ENCODE data around the gene GALNT9. TPM values are rescaled to one million over a fixed set of nuclear protein-coding genes. Genes with fewer than 3 reads are reported as not detected.
"Not testable (repeated sequence)": the region's sequence is repeated elsewhere in the genome, so short reads cannot be mapped to it uniquely, and the experiment has no call there.

The GALNT9 gene
- total RNA-seq, 2 experiments from 2014 or later: not detected

GRCh38 chr12:132151766-132152410 lies 177.5 kb downstream of the GALNT9 start:
- ATAC-seq (ENCODE audit: poor library complexity) (no peak), DNase-seq (no peak)

GRCh38 chr12:132151145-132151765 lies 178.1 kb downstream of the GALNT9 start:
- DNase-seq: no peak
- peaks cover 17% of the 10 kb centered on the region for H3K4me1 ChIP-seq (ENCODE audit: insufficient read depth, low read length)
- peaks cover 35% of the 10 kb centered on the region for H3K36me3 ChIP-seq (ENCODE audit: insufficient read depth, low read length)
- peaks cover 0 to 5% of the 10 kb centered on the region in 2 experiments for H3K9me3 ChIP-seq (ENCODE audit: control insufficient read depth in 1 of 2, insufficient read depth in 1 of 2, low read length in 2 of 2)
- no peak overlapping the region for H3K27ac Mint-ChIP-seq
- ChIA-PET POLR2A (no interaction called here), CTCF (no interaction called here)
- peaks cover 7% of the 10 kb centered on the region for H3K36me3 Mint-ChIP-seq (ENCODE audit: low read depth)
- no peaks in the 10 kb centered on the region for H3K27me3 ChIP-seq (ENCODE audit: control insufficient read depth in 1 of 2, insufficient read depth in 2 of 2, low read length in 2 of 2)
- ATAC-seq (ENCODE audit: poor library complexity): no peak
- H3K4me3 ChIP-seq (ENCODE audit: low read length): no peak overlapping the region
- peaks cover 3% of the 10 kb centered on the region for H3K4me1 Mint-ChIP-seq (ENCODE audit: low read depth)
- TF ChIP-seq CTCF (IDR thresholded peaks at IDR 0.05): no peak
- intact Hi-C loops (cut with DNase I, micrococcal nuclease): loop anchor here in 1 of 2 experiments (5.0 kb wide), 3 partner anchors 36 to 371 kb away; no protein-coding TSS in a partner anchor
- H3K4me3 Mint-ChIP-seq: no peak overlapping the region
- H3K27ac ChIP-seq (ENCODE audit: low read depth in 1 of 2, low read length in 2 of 2): no peak overlapping the region
- H3K27me3 Mint-ChIP-seq: no peaks in the 10 kb centered on the region
- H3K9me3 Mint-ChIP-seq: no peaks in the 10 kb centered on the region

More at GRCh38 chr12:132151766-132152410, 177.5 kb downstream of the GALNT9 start:
- Mint-ChIP-seq H3K4me1 (ENCODE audit: low read depth) (no peaks in the 10 kb centered on the region), H3K4me3 (no peak overlapping the region), H3K9me3 (no peaks in the 10 kb centered on the region), H3K27ac (no peak overlapping the region), H3K36me3 (ENCODE audit: low read depth) (peaks cover under 1% of the 10 kb centered on the region), H3K27me3 (no peaks in the 10 kb centered on the region)
- Histone ChIP-seq H3K27me3 (ENCODE audit: control insufficient read depth in 1 of 2, insufficient read depth in 2 of 2, low read length in 2 of 2) (no peaks in the 10 kb centered on the region), H3K36me3 (ENCODE audit: insufficient read depth, low read length) (peaks cover 40% of the 10 kb centered on the region), H3K9me3 (ENCODE audit: control insufficient read depth in 1 of 2, insufficient read depth in 1 of 2, low read length in 2 of 2) (peaks cover 0 to 5% of the 10 kb centered on the region in 2 experiments), H3K4me3 (ENCODE audit: low read length) (no peak overlapping the region), H3K27ac (ENCODE audit: low read depth in 1 of 2, low read length in 2 of 2) (no peak overlapping the region), H3K4me1 (ENCODE audit: insufficient read depth, low read length) (peaks cover 14% of the 10 kb centered on the region)
- intact Hi-C loops (cut with DNase I, micrococcal nuclease): loop anchor here in 1 of 2 experiments (5.0 kb wide), 3 partner anchors 35 to 370 kb away; no protein-coding TSS in a partner anchor
- ChIA-PET CTCF (no interaction called here), POLR2A (no interaction called here)
- no peak for TF ChIP-seq CTCF (IDR thresholded peaks at IDR 0.05)

GRCh38 chr12:132150780-132151144 lies 178.6 kb downstream of the GALNT9 start:
- Histone ChIP-seq H3K27me3 (ENCODE audit: control insufficient read depth in 1 of 2, insufficient read depth in 2 of 2, low read length in 2 of 2) (no peaks in the 10 kb centered on the region), H3K4me1 (ENCODE audit: insufficient read depth, low read length) (peaks cover 22% of the 10 kb centered on the region), H3K4me3 (ENCODE audit: low read length) (no peak overlapping the region), H3K27ac (ENCODE audit: low read depth in 1 of 2, low read length in 2 of 2) (no peak overlapping the region), H3K36me3 (ENCODE audit: insufficient read depth, low read length) (peaks cover 35% of the 10 kb centered on the region), H3K9me3 (ENCODE audit: control insufficient read depth in 1 of 2, insufficient read depth in 1 of 2, low read length in 2 of 2) (peaks cover 0 to 5% of the 10 kb centered on the region in 2 experiments)
- H3K27me3 Mint-ChIP-seq: no peaks in the 10 kb centered on the region
- H3K4me3 Mint-ChIP-seq: no peak overlapping the region
- POLR2A ChIA-PET: no interaction called here
- DNase-seq (no peak), ATAC-seq (ENCODE audit: poor library complexity) (no peak)
- CTCF ChIA-PET: no interaction called here
- intact Hi-C loops (cut with DNase I, micrococcal nuclease): loop anchor here in 1 of 2 experiments (5.0 kb wide), 3 partner anchors 37 to 372 kb away; no protein-coding TSS in a partner anchor
- H3K27ac Mint-ChIP-seq: no peak overlapping the region
- H3K9me3 Mint-ChIP-seq: no peaks in the 10 kb centered on the region
- H3K4me1 Mint-ChIP-seq (ENCODE audit: low read depth): peaks cover 8% of the 10 kb centered on the region
- H3K36me3 Mint-ChIP-seq (ENCODE audit: low read depth): peaks cover 12% of the 10 kb centered on the region
- TF ChIP-seq CTCF (IDR thresholded peaks at IDR 0.05): no peak

GRCh38 chr12:132149526-132149925 lies 179.9 kb downstream of the GALNT9 start:
- H3K27me3 Mint-ChIP-seq; intact Hi-C loops (cut with DNase I, micrococcal nuclease); H3K27ac ChIP-seq (ENCODE audit: low read depth in 1 of 2, low read length in 2 of 2); H3K9me3 Mint-ChIP-seq; CTCF ChIA-PET; H3K9me3 ChIP-seq (ENCODE audit: control insufficient read depth in 1 of 2, insufficient read depth in 1 of 2, low read length in 2 of 2); H3K27me3 ChIP-seq (ENCODE audit: control insufficient read depth in 1 of 2, insufficient read depth in 2 of 2, low read length in 2 of 2); H3K4me3 Mint-ChIP-seq; DNase-seq; H3K4me3 ChIP-seq (ENCODE audit: low read length); POLR2A ChIA-PET; ATAC-seq (ENCODE audit: poor library complexity); H3K27ac Mint-ChIP-seq: not testable (repeated sequence)
- Histone ChIP-seq H3K4me1 (ENCODE audit: insufficient read depth, low read length) (peaks cover 34% of the 10 kb centered on the region), H3K36me3 (ENCODE audit: insufficient read depth, low read length) (peaks cover 35% of the 10 kb centered on the region)
- peaks cover 24% of the 10 kb centered on the region for H3K36me3 Mint-ChIP-seq (ENCODE audit: low read depth)
- peaks cover 15% of the 10 kb centered on the region for H3K4me1 Mint-ChIP-seq (ENCODE audit: low read depth)

All from CD4-positive, alpha-beta T cell (primary cell).